ENCODE measurements around the gene OTOGL.
A peak's percentile ranks its signal among the peaks of the same experiment; 100 is the strongest.
"Not testable (repeated sequence)": the region's sequence is repeated elsewhere in the genome, so short reads cannot be mapped to it uniquely, and the experiment has no call there.

OTOGL gene

GRCh38 chr12:80068173-80068572, 31.2 kb upstream of the OTOGL start:
- H3K4me3 ChIP-seq (ENCODE audit: low read depth, low read length) = no peak overlapping the region
- DNase-seq (ENCODE audit: low read depth) = peak; percentile 7
- TF ChIP-seq MYC (IDR thresholded peaks at IDR 0.05; ENCODE audit: low read depth, low read length) (no peak), POLR2A (IDR thresholded peaks at IDR 0.05; ENCODE audit: extremely low read depth, insufficient read length) (no peak), CTCF (IDR thresholded peaks at IDR 0.05; ENCODE audit: low read depth, low read length) (no peak), MAX (IDR thresholded peaks at IDR 0.05; ENCODE audit: low read depth, low read length) (no peak)

GRCh38 chr12:80083892-80084614, 15.3 kb upstream of the OTOGL start:
- not testable (repeated sequence) for DNase-seq (ENCODE audit: low read depth); H3K4me3 ChIP-seq (ENCODE audit: low read depth, low read length)

DNA sequence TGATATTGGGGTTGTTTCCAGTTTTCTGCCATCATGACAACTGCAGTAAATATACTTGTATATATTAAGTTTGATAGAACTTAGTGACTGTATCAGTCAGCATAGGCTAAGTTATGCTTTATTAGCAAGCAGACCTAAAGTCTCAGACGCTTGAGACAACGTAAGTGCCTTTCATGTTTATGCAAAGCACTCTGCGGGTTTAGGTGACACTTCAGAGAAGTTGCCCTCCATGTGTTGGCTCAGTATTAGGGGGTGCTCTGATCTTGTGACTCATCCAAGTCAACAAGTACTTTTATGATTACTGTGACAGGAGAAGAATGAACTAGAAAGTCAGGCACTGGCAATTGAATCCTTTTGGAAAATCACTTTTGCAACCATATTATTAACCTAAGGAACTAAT, 13.3 kb upstream of the OTOGL start:
- H3K4me3 ChIP-seq (ENCODE audit: low read depth, low read length) = no peak overlapping the region
- no peak for DNase-seq (ENCODE audit: low read depth)
- TF ChIP-seq MAX (IDR thresholded peaks at IDR 0.05; ENCODE audit: low read depth, low read length) (no peak), POLR2A (IDR thresholded peaks at IDR 0.05; ENCODE audit: extremely low read depth, insufficient read length) (no peak), MYC (IDR thresholded peaks at IDR 0.05; ENCODE audit: low read depth, low read length) (no peak)

DNA sequence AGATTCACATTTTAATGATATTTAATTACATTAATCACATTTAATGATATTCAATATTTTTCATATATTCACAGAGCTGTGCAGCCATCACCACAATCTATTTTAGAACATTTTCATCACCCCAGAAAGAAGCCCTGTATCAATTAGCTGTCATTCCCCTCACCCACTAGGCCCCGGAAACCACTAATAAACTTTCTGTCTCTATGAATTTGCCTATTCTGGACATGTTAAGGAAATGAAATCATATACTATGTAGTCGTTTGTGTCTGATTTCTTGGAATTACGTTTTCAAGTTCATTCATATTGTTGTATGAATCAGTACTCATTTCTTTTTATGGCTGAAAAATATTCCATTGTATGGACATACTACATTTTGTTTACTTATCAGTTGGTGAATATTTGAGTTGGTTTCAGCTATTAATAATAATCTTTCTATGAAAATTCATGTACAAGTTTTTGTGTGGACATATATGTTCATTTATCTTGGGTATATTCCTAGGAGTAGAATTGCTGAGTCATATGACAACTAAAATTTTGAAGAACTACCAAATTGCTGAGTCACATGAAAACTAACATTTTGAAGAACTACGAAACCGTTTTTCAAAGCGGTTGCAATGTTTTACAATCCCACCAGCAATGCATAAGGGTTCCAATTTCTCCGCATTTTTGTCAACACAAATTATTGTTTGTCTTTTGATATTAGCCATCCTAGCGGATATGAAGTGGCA, 11.7 kb upstream of the OTOGL start:
- TF ChIP-seq MYC (IDR thresholded peaks at IDR 0.05; ENCODE audit: low read depth, low read length) = no peak
- no peak for TF ChIP-seq MAX (IDR thresholded peaks at IDR 0.05; ENCODE audit: low read depth, low read length)
- TF ChIP-seq POLR2A (IDR thresholded peaks at IDR 0.05; ENCODE audit: extremely low read depth, insufficient read length) = no peak
- no peak for TF ChIP-seq CTCF (IDR thresholded peaks at IDR 0.05; ENCODE audit: low read depth, low read length)
- no peak overlapping the region for H3K4me3 ChIP-seq (ENCODE audit: low read depth, low read length)
- peak; percentile 4 for DNase-seq (ENCODE audit: low read depth)

DNA sequence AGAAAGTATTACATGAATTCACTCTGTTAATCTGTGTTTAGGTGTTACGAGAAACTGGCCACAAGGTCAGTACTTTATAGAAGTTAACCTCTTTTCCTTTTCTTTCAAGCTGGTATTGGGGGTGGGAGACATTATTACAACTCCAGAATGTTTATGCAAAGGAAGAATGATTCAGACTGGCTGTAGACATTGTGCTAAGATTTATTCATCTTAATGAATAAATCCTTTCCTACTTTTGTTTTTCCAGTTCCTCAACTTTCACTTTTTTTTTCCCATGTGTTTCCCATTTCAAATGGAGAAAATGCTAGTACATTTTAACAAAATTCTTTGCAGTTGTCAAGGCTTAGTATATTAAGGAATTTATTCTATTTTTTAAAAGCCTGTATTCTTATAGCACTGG, 1.3 kb downstream of the OTOGL start:
- no peak for TF ChIP-seq MAX (IDR thresholded peaks at IDR 0.05; ENCODE audit: low read depth, low read length)
- no peak for TF ChIP-seq MYC (IDR thresholded peaks at IDR 0.05; ENCODE audit: low read depth, low read length)
- TF ChIP-seq POLR2A (IDR thresholded peaks at IDR 0.05; ENCODE audit: extremely low read depth, insufficient read length) = no peak
- TF ChIP-seq CTCF (IDR thresholded peaks at IDR 0.05; ENCODE audit: low read depth, low read length) = no peak
- H3K4me3 ChIP-seq (ENCODE audit: low read depth, low read length) = no peak overlapping the region
- no peak for DNase-seq (ENCODE audit: low read depth)

- H3K4me3 ChIP-seq (ENCODE audit: low read depth, low read length) = no peak overlapping the region
- DNase-seq (ENCODE audit: low read depth) = peak; percentile 30
- no peak for TF ChIP-seq MAX (IDR thresholded peaks at IDR 0.05; ENCODE audit: low read depth, low read length)
- no peak for TF ChIP-seq CTCF (IDR thresholded peaks at IDR 0.05; ENCODE audit: low read depth, low read length)
- no peak for TF ChIP-seq POLR2A (IDR thresholded peaks at IDR 0.05; ENCODE audit: extremely low read depth, insufficient read length)
These were observed 1.8 kb downstream of the OTOGL start for GRCh38 chr12:80101126-80101525.
